GM19467 (cell line): ENCODE measurements around the gene BCL7A.
"Not testable (repeated sequence)": the region's sequence is repeated elsewhere in the genome, so short reads cannot be mapped to it uniquely, and the experiment has no call there.

Experiments
- ATAC-seq: cut with Tn5 transposase; IDR thresholded peaks from one replicate; pipeline ENCODE4 v1.9.1; 2021; ENCODE audit warnings: mild to moderate bottlenecking, moderate library complexity; ENCODE audit not compliant: unreplicated experiment

Gene BCL7A

DNA sequence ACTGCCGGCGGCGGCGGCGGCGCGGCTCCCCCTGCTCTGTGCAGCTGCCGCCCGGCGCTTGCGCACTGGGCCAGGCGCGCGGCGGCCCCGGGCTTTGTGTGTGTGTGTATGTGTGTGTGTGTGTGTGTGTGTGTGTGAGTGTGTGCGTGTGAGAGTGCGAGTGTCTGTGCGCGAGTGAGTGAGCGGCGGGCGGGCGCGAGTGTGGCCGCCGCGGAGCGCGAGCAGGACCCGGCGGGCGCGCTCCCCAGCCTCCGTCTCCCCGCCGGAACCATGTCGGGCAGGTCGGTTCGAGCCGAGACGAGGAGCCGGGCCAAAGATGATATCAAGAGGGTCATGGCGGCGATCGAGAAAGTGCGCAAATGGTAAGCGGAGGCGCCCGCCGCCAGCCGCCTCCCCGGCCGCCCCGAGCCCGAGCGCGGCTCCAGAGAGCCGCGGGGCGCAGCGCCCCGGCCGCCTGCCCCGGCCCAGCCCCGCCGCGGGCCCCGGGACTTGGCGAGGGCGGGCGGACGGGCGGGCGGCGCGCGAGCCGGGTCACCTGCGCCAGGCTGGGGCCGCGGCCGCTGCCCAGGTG, at the start of gene BCL7A:
TSS of gene BCL7A (plus strand) at position 63 of the 571 bp plus-strand sequence. CDS start at position 271, 208 bp downstream.
- ATAC-seq = no peak

- no peak for ATAC-seq
Measured at GRCh38 chr12:121974026-121974985, 47.4 kb upstream of the BCL7A start.

- no peak for ATAC-seq
Measured at GRCh38 chr12:121975021-121975420, 46.7 kb upstream of the BCL7A start.

- no peak for ATAC-seq
Measured at GRCh38 chr12:121976950-121977349, 44.7 kb upstream of the BCL7A start.

- no peak for ATAC-seq
Measured at GRCh38 chr12:121980191-121980891, 41.3 kb upstream of the BCL7A start.

DNA sequence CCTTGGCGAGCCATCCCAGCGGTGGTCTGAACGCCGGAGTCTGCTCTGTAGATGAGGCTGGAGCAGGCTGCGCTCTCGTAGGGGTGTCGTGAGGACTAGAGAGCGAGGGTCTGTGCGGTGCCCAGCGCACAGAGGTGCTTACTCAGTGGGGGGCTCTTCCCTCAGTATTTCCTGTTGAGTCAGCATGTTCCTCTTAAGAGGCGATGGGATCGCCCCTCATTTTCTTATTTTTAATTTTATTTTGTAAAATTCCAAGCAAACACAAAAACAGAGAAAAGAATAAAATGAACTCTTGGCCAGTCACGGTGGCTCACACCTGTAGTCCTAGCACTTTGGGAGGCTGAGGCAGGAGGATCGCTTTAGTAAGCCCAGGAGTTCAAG, 40.8 kb upstream of the BCL7A start:
- no peak for ATAC-seq

DNA sequence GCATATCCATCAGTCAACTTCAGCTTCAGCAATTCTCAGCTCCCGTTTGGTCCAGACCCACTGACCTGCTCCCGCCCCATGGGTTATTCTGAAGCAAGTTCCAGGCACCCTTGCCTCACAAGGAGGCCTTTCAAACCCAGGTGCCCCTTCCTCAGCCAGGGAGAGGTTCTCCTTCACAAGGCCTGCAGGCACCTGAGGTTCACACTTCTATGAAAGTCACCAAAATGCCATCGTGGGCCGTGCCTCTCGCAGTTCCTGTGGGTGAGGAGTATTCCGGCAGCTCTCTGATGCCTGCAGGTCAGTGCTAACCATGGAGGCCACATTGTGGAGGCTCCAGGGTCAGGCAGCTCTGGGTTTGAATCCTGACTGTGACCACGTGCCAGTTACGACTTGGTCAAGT, 40.2 kb upstream of the BCL7A start:
- no peak for ATAC-seq

DNA sequence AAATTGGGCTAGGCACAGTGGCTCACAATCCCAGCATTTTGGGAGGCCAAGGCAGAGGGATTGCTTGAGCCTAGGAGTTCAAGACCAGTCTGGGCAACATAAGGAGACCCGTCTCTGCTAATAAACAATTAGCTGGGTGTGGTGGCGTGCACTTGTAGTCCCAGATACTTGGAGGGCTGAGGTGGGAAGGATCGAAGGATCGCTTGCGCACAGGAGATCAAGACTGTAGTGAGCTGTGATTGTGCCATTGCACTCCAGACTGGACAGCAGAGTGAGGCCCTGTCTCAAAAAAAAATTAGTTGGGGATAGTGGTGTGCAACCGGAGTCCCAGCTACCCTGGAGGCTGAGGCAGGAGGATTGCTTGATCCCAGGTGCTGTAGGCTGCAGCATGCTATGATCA, 38.7 kb upstream of the BCL7A start:
- ATAC-seq = no peak

DNA sequence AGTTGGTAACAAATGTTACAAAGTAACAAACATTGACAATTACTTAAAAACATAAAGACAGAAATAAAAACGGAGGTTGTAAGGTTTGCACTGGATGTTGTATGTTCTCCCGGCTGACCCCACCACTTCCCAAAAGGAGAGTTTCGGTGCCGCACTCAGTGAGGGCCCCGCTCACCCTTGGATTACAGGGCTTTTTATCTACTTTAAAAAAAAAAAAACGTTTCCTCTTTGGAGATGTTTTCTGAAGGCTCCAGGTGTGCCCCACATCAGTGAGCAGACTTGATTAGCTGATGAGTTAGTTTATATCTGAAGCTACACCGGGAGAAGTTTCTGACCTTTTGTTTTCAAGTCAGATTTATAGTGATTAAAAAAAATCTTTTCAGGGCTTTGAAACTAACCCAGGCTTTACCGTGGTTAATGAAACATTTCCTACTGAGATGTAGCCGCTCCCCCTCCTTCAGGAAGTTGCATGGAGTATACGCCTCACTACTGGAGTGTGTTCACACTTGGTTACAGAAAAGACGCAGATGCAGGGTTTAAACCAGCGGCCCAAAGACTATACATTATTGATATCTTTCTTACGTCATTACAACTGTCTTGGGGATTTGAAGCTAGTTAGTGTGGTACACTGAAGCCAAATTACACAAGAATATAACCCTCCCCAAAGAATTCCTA, 38.0 kb upstream of the BCL7A start:
- no peak for ATAC-seq

GRCh38 chr12:121986489-121987245, 35.0 kb upstream of the BCL7A start:
- no peak for ATAC-seq

- ATAC-seq = not testable (repeated sequence)
Measured at GRCh38 chr12:121988519-121988918, 33.2 kb upstream of the BCL7A start.

- no peak for ATAC-seq
Measured at GRCh38 chr12:121989276-121990113, 32.2 kb upstream of the BCL7A start.

- ATAC-seq = no peak
Measured at GRCh38 chr12:121990114-121990647, 31.5 kb upstream of the BCL7A start.

GRCh38 chr12:121990692-121991603, 30.7 kb upstream of the BCL7A start:
- peak; percentile 64 for ATAC-seq

DNA sequence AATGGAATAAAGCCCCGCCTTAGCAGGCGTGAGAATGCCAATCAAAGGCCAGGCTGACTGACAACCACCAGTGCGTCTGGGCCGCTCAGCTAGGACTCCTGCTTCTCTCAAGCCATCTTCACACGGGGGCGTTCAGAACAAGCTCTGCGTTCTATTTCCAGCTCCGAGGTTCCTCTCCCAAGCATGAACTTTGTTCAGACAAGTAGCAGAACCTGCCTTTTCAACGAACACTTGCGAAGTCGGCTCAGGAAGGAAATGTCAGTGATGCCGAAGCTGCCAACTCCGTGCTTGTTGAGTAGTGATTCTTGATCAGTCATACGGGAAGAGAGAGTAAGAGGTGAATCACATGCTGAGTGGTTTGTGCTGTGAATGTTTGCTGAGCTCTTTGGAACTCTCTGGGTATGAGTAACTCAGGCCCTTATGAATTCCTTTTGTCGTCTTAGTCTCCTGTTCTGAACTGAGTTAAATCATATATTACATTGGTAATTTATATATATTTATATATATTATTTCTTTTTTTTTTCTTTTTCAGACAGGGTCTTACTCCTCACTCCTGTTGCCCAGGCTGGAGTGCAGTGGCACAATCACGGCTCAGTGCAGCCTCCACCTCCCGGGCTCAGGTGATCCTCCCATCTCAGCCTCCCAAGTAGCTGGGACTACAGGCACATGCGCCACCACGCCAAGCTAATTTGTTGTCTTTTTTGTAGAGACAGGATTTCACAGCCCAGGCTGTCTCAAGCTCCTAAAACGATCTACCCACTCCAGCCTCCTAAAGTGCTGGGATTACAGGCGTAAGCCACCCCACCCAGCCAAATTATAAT, 29.4 kb upstream of the BCL7A start:
- peak; percentile 62 for ATAC-seq

DNA sequence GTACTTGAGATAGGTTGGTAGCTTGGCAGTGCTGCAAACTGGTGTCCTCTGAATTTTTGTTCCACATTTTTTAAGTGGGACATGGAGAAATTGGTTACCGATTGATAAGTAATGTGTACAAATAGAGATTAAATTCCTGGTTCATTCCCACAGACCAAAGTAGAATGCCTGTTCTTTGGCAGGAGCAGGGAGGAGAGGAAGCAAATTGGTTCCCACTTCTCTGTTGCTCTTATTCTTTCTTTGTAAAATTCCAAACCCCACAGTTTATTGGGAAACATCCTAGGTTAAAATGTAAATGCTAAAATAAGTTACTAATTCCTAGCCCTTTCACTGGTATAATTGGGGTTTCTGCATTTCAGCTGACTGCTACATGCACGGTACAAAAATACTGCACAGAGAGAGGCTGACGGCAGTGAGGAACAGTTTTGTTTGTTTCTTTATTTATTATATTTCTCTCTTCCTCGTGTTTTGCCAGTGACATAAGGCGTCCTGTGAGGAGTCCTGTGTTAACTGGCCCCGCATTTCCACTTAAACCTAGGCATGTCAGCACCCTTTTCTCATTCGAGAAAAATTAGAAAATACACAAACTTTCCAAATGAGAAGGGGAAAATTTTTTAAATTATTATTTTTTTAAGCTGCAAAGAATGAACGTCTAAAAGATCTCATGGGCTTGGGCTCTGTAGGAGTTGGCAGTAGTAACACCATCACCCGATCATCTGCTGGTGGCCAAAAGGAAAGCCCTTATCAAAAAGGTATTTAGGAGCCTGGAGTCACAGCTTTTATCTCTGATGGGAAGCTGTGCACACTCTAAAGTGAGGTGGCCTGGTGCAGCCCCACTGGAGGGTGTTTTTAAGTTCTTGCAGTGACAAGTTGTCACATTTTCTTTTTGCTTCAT, 25.4 kb upstream of the BCL7A start:
- ATAC-seq = no peak
